Transverse colon (tissue), 3 donors: Measurements from ENCODE around the gene ACOT6.

Experiments used
- CTCF ChIP-seq, 5 experiments: fragments of 200-600 bp in 3 of 5; fragments of 450-650 bp in 2 of 5; sonication (generic) in 3 of 5; IDR thresholded peaks; 1 replicate in 2 of 5; 2 replicates in 3 of 5; pipeline ENCODE4 v1.5.1; 2016 to 2017; ENCODE audit warnings: antibody characterized with exemption in 5 of 5, inconsistent platforms in 3 of 5, mild to moderate bottlenecking in 2 of 5, moderate library complexity in 1 of 5
- EP300 ChIP-seq: sonication (generic); formaldehyde crosslinking; IDR thresholded peaks from one replicate; pipeline ENCODE4 v1.6.1; 2017; ENCODE audit warnings: antibody characterized with exemption, low read depth
- POLR2A ChIP-seq: fragments of 450-650 bp; IDR thresholded peaks from one replicate; pipeline ENCODE4 v1.6.1; 2016; ENCODE audit warnings: antibody characterized with exemption, mild to moderate bottlenecking, moderate library complexity

GRCh38 chr14:73630009-73630780 lies 17.9 kb downstream of the ACOT6 start:
- no peak for TF ChIP-seq CTCF (IDR thresholded peaks at IDR 0.05)
- no peak for TF ChIP-seq POLR2A
- TF ChIP-seq EP300 = no peak
